NCI-H524 (cell line): ENCODE measurements around the gene WDR64.
"Not testable (repeated sequence)": the region's sequence is repeated elsewhere in the genome, so short reads cannot be mapped to it uniquely, and the experiment has no call there.

ENCODE experiments used
- DNase-seq, 2 experiments: peaks; one replicate each; lab custom pipeline; 2025; lab: John Stamatoyannopoulos, UW

Gene WDR64

DNA sequence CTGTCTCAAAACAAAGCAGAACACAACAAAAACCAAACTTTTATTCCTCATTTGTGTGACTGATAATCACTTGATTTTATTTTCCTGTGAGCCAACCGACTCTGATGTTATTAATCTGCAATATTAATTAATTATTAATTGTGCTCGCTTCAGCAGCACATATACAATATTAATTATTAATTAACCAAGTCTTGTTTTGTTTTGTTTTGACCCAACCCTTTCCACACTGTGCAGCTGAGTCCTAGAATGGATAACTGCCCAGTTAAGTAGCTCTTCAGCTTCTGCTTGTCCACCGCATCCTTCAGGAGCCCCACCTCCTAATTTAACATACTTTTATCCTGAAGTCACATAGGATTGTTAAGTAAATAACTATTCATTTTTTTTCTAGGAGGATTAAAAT is 148.6 kb downstream of the WDR64 start:
- DNase-seq = no peak

DNA sequence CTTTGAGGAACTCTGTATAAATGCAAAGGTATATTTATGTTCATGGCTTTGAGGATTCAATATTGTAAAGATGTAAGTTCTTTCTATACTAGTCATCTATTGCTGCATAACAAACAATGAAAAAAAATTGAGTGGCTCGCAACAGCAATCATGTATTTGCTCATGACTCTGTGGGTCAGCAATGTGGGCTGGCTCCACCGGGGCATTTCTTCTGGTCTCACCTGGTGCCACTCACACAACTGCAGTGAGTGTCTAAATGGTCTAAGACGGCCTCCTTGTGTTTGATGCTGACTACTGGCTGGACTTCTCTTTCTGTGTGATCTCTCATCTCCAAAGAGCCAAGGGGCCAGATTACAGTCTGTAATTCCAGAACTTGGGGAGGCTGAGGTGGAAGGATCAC is 150.8 kb downstream of the WDR64 start:
- no peak for DNase-seq

- DNase-seq = not testable (repeated sequence)
These were observed 152.6 kb downstream of the WDR64 start for GRCh38 chr1:241804706-241805105.

DNA sequence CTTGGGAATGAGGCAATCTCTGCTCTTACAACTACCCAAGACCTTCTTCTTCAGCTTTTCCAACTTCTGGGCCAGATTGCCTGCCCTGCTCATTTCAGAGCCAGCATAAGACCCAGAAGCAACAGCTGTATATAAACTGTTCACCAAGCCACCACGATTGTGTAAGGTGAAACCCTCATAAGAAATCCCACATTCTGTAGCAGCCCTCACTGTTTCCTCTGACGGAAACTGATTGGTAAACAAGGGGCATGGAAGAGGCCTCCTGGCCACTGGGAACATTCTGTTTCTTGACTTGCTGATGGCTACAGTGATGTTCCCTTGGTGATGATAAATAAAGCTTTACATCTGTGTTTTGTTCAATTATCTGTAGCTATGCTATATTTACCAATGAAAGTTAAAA is 156.2 kb downstream of the WDR64 start:
- no peak for DNase-seq

GRCh38 chr1:241810769-241811405 is 158.8 kb downstream of the WDR64 start:
- DNase-seq = no peak

- DNase-seq = no peak
These were observed 161.8 kb downstream of the WDR64 start for GRCh38 chr1:241813768-241814320.

GRCh38 chr1:241816008-241816407 is 163.9 kb downstream of the WDR64 start:
- DNase-seq = no peak

DNA sequence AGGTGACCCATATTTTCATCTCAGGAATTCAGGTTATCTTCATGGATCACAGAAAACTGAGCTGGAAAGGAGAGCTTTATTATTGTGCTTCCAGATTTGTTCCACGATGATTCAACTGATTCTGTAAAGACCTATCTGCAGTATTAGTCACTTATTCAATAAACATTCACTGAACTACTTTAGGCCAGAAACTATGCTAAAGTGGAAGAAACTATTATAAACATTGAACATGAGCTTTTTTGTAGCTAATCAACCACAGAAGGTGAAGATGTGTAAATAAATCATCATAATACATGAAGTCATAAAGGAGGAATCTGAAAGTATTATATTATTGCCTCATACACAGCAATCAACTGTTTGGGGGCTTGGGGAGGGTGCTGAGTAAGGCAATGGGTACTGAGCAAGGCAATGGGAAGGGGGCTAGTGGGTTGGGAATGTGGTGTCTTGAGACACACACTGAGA is 165.3 kb downstream of the WDR64 start:
- DNase-seq = no peak

GRCh38 chr1:241817956-241818612 is 166.0 kb downstream of the WDR64 start:
- no peak for DNase-seq

DNA sequence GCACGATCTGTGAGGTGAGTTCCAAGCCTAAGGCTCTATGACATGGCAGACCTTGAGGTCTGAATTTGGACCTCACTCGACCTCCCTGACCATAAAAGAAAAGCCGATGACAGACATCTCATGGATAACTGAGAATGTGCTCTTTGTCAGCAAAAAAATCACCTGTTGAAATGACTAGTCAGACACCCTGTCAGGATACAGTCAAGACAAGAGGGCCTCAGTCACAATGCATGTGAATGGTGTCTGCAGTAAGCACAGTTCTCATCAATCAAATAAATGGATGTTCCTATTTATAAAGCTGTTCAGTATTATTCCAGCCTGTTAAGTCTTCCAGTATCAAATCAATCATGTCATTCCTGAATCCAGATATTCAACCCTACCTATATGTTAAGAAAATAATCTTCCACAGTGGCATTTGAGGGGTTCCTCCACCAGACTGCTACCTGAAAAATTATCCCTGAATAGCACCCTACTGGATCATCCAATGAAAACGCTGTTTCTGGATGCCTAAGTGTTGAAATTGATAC is 167.3 kb downstream of the WDR64 start:
- no peak for DNase-seq

GRCh38 chr1:241821363-241821762 is 169.3 kb downstream of the WDR64 start:
- no peak for DNase-seq

DNA sequence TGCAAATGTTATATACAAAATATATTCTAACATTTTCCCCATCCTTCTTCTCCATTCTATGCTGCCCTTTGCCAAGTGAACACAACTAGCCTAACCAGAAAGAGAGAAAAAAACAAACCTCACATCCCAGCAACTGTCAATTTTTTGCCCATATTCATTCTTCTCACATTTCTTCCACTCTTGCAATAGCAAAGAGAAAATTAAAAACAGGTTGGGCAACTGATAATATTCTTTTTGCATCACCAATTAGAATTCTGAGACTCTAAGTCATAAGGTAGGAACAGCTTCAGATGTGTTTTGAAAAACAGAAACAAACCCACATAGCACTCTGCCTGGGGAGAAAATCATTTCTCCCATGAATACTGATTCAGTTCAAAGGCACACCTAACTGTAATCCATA is 170.8 kb downstream of the WDR64 start:
- DNase-seq = no peak

GRCh38 chr1:241823925-241824324 is 171.8 kb downstream of the WDR64 start:
- DNase-seq = peak in 1 of 2 experiments; percentile 5

GRCh38 chr1:241825581-241825980 is 173.5 kb downstream of the WDR64 start:
- DNase-seq = no peak

DNA sequence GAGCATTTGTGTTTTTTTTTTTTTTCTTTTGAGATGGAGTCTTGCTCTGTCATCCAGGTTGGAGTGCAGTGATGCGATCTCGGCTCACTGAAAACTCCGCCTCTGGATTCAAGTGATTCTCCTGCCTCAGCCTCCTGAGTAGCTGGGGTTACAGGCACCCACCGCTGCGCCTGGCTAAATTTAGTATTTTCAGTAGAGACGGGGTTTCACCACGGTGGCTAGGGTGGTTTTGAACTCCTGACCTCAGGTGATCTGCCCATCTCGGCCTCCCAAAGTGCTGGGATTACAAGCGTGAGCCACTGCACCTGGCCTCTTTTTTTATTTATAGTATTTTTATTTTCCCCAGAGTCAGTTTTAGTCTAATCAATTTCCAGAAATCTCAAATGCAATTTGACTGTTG is 174.5 kb downstream of the WDR64 start:
- DNase-seq = not testable (repeated sequence)

DNA sequence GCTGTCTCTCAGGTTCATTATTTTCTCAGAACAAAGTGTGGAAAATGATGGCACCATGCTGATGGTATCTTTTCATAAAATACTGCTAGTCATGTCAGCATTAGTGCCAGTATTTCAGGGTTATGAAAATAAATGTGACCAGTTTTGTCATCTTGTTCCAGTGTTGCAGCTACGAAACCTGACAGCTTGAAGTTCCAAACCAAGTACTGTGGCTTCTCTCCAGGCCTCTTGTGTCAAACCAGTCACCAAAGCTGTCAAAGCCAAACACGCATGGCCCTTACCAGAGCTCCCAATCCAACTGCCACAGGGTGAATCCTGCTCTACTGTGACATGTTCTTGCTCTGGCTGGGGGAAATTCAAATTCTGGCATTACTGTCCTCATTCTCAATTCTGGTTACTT is 175.2 kb downstream of the WDR64 start:
- DNase-seq = no peak

DNA sequence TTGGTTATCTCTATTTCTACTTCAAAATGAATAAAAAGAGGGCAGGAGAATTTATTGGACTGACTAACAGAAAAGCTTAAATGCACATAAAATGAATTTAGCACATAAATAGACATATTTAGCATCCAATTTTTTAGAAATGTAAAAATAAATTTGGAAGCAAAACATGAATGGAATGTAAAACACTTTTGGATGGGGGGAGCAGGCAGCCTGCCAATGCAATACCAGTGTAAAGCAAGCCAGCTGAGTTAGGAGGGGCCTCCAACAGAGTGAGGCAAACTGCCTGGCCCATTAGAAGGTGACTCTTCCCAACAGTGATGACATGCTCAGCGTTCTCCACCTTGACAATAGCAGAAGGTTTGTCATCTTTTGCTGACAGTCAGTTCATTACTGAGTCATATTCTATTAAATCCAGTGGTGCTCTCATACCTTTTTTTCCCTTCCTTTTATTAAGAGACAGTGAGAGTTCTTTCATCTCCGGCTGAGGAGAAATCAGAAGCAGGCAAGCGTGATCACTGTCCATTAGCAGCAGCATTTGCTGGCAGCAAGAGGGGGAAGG is 176.5 kb downstream of the WDR64 start:
- DNase-seq = no peak

DNA sequence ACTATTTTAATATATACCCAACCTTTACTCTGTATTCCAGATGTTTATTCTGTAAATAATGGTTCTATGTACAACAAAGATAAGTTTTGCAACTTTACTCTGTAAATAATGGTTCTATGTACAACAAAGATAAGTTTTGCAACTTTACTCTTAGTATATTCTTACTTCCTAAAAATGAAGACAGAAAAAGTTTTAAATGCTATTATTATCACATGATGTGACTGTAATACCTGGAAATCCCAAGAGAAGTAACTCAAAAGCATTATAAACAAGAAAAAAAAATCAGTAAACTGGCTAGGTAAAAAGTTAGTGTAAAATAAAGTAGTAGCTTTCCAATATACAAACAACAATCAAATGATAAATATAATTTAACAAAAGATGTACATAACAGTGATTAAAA is 177.4 kb downstream of the WDR64 start:
- DNase-seq = no peak

- peak in 1 of 2 experiments; percentile 36 for DNase-seq
These were observed 182.8 kb downstream of the WDR64 start for GRCh38 chr1:241834733-241835377.

DNA sequence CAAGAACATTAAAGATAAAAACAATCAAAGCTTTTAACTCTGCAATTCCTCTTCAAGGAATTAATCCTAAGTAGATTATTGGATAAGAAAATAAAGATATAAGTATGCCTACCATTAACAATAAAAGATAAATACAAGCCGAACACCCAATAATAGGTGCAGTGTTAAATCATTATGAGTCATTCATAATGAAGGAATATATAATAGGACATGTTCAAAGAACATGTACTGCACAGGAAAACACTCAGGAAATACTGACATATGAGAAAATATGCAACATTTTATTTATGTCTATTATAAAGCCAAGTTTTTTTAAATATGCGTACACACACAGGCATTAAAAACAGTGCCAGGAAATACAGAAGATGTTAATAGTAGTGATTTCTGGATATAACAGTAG is 184.9 kb downstream of the WDR64 start:
- no peak for DNase-seq

DNA sequence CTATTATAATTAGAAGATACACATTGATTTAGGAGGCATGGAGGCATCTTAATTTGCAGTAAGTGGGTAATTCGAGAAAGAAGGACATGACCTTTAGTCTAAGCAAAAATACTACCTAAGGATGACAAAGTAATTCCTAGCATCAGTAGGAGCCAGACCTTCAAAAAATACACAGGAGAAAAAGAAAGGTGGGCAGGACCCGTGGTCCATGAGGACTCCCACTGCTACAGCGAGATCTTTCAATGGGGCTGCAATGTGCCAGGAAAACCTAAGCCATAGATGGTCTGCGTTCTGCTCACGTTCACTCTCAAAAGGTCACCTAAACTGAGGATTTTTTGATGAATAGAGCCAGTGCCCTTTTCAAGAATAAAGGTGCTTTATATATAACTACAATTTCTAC is 185.3 kb downstream of the WDR64 start:
- DNase-seq = no peak

- DNase-seq = no peak
These were observed 185.8 kb downstream of the WDR64 start for GRCh38 chr1:241837901-241838300.
